Activated naive CD4-positive, alpha-beta T cell treated with anti-CD3 and anti-CD28 coated beads for 36 hours (primary cell): ENCODE data around the gene EEFSEC. TPM values are rescaled to one million over a fixed set of nuclear protein-coding genes. Genes with fewer than 3 reads are reported as not detected.

Source experiments
- CTCF ChIA-PET: fragments of 350-600 bp; sonication (Branson Sonifier 250); formaldehyde crosslinking; loops from one replicate; lab custom pipeline; 2021; ENCODE audit warnings: antibody characterized with exemption; lab: Charles Lee
- DNase-seq: peaks from one replicate; pipeline ENCODE4 v3.0.0-alpha.2; 2020
- H3K27ac Mint-ChIP-seq: one replicate; pipeline ENCODE4 v1.8.0; 2021; ENCODE audit warnings: mild to moderate bottlenecking, mixed read lengths
- H3K27me3 Mint-ChIP-seq: one replicate; pipeline ENCODE4 v1.8.0; 2021; ENCODE audit warnings: low read depth, mixed read lengths
- H3K36me3 Mint-ChIP-seq: one replicate; pipeline ENCODE4 v1.8.0; 2021; ENCODE audit warnings: low read depth, mixed read lengths
- H3K4me1 Mint-ChIP-seq: one replicate; pipeline ENCODE4 v1.8.0; 2021; ENCODE audit warnings: low read depth, mixed read lengths
- H3K4me3 Mint-ChIP-seq: one replicate; pipeline ENCODE4 v1.8.0; 2021; ENCODE audit warnings: mild to moderate bottlenecking, moderate library complexity, mixed read lengths
- H3K9me3 Mint-ChIP-seq: one replicate; pipeline ENCODE4 v1.8.0; 2021; ENCODE audit warnings: mixed read lengths
- intact Hi-C: fragments of 100-400 bp; cut with micrococcal nuclease; formaldehyde crosslinking; loops from one replicate; pipeline ENCODE4 v1.15.1; 2023
- total RNA-seq, 2 experiments: library from RNA; stranded (reverse); gene quantifications; one replicate each; pipeline ENCODE4 v1.2.3, GENCODE V29; 2021

Gene EEFSEC
- total RNA-seq, 2 experiments from 2014 or later, result 11.0 to 11.6 TPM

DNA sequence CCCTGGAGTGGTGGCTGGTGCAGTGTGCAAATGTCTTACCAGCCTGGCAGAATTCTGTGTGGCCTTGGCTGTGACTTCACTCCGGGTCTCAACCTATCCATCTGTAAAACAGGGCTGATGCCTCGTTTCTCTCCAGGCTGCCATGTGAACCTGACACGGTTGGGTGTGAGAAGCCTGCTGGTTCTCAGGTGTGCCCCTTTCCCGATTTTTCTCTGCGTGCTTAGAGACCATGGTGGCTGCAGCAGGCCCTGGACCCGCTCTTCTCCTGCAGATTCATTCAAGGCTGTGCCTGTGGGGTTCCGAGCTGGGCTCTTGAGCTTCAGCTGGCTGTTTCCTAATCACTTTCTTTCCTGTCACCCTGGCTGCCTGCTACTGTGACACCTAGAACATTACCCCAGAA, 38.9 kb downstream of the EEFSEC start:
- H3K27me3 Mint-ChIP-seq, result no peaks in the 10 kb centered on the region
- CTCF ChIA-PET, result no interaction called here
- H3K27ac Mint-ChIP-seq, result no peak overlapping the region
- no peaks in the 10 kb centered on the region for H3K36me3 Mint-ChIP-seq
- intact Hi-C loops, result no loop called here
- H3K4me3 Mint-ChIP-seq, result no peak overlapping the region
- H3K9me3 Mint-ChIP-seq, result no peaks in the 10 kb centered on the region
- H3K4me1 Mint-ChIP-seq, result peaks cover 11% of the 10 kb centered on the region
- DNase-seq, result no peak

DNA sequence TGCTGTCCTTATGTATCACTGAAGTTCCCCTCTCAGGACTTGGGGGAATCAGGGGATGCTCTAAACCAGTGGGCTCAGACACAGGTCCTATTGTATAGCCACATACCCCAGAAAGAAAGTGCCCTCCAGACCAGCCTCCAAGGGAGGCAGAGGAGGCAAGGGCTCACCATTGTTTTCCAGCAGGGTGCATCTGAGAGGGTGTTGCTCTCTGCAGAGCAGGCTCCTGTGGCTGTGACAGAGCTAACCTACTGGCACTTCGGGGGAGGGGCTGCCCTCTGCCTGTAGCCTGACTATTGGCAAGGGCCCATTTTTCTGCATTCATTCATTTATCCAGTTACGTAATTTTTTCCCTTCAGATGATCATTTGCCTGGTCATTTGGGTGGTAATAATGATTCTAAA, 39.9 kb downstream of the EEFSEC start:
- Mint-ChIP-seq H3K9me3 (no peaks in the 10 kb centered on the region), H3K27me3 (no peaks in the 10 kb centered on the region), H3K27ac (no peak overlapping the region), H3K36me3 (no peaks in the 10 kb centered on the region), H3K4me1 (peaks cover 4% of the 10 kb centered on the region), H3K4me3 (no peak overlapping the region)
- no peak for DNase-seq
- CTCF ChIA-PET, result no interaction called here
- intact Hi-C loops, result no loop called here

DNA sequence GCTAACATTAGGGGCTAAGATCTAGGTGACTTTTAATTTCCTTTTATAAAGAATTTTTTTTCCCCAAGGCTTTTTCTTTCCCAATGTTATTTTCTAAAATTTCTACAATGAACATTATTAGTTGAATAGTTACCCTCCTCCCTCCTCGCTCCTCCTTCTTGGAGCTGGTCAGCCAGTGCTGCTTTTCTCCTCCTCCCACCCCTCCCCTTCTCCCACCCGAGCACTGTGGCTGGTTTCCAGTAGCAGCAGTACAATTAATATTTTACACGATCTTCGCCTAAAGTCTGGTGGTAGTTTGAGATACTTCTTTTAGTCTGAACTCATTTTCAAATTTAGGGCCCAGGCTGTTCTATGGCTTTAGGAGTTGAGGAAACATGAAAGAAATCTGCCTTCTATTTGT, 41.6 kb downstream of the EEFSEC start:
- H3K36me3 Mint-ChIP-seq, result no peaks in the 10 kb centered on the region
- CTCF ChIA-PET, result no interaction called here
- DNase-seq, result no peak
- no peaks in the 10 kb centered on the region for H3K27me3 Mint-ChIP-seq
- intact Hi-C loops, result no loop called here
- H3K4me1 Mint-ChIP-seq, result peaks cover 8% of the 10 kb centered on the region
- H3K9me3 Mint-ChIP-seq, result no peaks in the 10 kb centered on the region
- no peak overlapping the region for H3K27ac Mint-ChIP-seq
- H3K4me3 Mint-ChIP-seq, result no peak overlapping the region

DNA sequence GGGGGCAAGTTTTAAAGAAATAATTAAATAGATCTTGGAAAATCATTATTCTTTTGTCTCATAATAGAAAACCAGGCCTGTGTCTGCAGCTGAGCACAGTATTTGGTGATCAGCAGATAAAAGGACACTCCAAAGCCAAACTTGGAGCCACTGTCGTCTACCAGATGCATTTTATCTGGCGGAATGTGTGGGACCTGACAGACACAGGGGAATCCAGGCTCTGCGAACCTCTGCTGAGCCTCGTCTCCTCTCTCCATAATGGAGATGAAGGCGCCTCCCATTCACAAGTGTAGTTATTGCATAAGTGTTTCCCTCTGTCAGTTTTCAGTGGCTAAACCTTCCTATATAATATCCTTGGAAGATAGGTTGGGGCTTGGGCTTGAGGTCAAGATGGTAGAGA, 42.1 kb downstream of the EEFSEC start:
- H3K9me3 Mint-ChIP-seq, result no peaks in the 10 kb centered on the region
- intact Hi-C loops, result no loop called here
- CTCF ChIA-PET, result no interaction called here
- DNase-seq, result no peak
- H3K4me3 Mint-ChIP-seq, result no peak overlapping the region
- H3K27ac Mint-ChIP-seq, result no peak overlapping the region
- H3K4me1 Mint-ChIP-seq, result peaks cover 8% of the 10 kb centered on the region
- H3K27me3 Mint-ChIP-seq, result no peaks in the 10 kb centered on the region
- H3K36me3 Mint-ChIP-seq, result peaks cover 2% of the 10 kb centered on the region

DNA sequence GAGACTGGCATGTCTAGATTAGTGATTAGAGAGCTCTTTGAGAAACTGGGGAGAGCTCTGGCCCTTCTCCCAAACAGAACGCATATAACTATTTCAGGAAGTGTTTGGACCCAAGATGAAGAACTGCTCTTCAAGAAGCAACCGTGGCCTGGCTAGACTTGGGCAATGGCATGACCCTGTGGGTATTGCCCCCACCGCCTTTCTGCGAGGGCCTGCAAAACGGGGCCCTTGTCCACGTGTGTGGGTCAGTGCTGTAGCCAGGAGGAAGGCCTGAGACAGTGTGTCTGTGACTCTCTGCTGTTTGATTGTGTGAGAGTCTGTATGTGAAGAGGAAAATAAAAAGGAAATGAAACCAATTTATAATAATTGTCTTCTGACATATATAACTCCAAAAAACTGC, 42.5 kb downstream of the EEFSEC start:
- Mint-ChIP-seq H3K4me3 (no peak overlapping the region), H3K36me3 (peaks cover 6% of the 10 kb centered on the region), H3K4me1 (peaks cover 8% of the 10 kb centered on the region), H3K27me3 (no peaks in the 10 kb centered on the region), H3K9me3 (no peaks in the 10 kb centered on the region), H3K27ac (no peak overlapping the region)
- intact Hi-C loops, result no loop called here
- CTCF ChIA-PET, result no interaction called here
- no peak for DNase-seq

DNA sequence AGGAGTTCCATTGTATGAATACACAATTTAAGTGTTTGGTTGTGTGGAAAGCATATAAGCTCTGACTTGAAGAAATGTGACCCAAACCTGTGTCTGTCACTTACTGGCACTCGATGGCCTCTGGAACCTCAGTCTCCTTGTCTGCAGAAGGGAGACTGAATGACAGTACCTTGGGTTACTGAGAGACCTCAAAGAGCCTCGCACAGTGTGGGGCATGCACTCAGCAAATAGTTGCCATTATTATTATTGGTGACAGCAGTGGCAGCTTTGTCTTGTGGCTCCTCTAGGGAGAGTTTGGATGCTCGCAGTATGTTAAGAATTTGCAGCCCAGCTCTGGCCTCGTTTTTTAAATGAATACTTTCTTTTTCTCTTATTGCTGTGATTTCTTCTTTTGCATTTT, 43.4 kb downstream of the EEFSEC start:
- CTCF ChIA-PET, result no interaction called here
- Mint-ChIP-seq H3K4me3 (no peak overlapping the region), H3K27ac (no peak overlapping the region), H3K4me1 (peaks cover 8% of the 10 kb centered on the region), H3K9me3 (no peaks in the 10 kb centered on the region), H3K36me3 (peaks cover 6% of the 10 kb centered on the region), H3K27me3 (no peaks in the 10 kb centered on the region)
- no peak for DNase-seq
- intact Hi-C loops, result no loop called here

DNA sequence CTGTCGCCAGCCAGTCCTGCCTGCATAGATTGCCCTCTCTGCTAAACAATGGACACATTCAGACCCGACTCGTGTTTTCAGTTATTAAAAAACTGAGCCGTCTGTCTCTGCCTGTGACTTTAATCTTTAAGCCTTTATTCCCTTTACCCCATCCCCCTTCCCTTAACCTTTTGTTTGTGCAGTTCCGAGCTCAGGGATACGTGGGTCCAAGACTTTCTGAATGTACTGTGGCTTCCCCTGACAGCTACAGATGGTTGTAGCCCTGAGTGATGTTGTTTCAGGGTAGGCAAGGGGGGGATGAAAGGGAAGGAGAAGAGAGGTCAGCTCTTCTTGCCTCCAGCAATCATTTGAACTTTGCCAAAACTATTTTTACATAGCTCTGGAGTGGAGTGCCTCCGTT, 44.6 kb downstream of the EEFSEC start:
- no peak overlapping the region for H3K4me3 Mint-ChIP-seq
- intact Hi-C loops, result no loop called here
- peaks cover 6% of the 10 kb centered on the region for H3K36me3 Mint-ChIP-seq
- H3K9me3 Mint-ChIP-seq, result no peaks in the 10 kb centered on the region
- peaks cover 6% of the 10 kb centered on the region for H3K4me1 Mint-ChIP-seq
- DNase-seq, result no peak
- no peaks in the 10 kb centered on the region for H3K27me3 Mint-ChIP-seq
- H3K27ac Mint-ChIP-seq, result no peak overlapping the region
- CTCF ChIA-PET, result no interaction called here

DNA sequence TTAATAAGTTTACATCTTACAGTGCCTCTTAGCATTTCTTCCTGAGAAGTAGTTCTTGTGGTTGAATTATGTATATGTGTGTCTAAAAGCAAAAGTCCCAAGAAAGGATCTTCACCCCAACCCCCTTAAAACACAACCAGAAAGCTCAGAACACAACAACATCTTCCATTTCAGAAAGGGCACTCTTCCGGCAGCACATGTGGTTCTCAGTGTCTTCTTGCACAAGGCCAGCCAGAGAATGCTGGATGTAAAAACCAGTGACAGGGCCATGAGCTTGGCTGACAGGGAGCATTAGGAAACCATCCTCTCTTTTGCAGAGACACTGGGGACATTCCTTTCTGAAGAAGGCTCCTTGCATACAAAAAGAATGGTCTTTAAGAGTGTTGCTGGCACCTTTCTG, 45.0 kb downstream of the EEFSEC start:
- H3K36me3 Mint-ChIP-seq, result peaks cover 6% of the 10 kb centered on the region
- no peaks in the 10 kb centered on the region for H3K27me3 Mint-ChIP-seq
- CTCF ChIA-PET, result no interaction called here
- peaks cover 6% of the 10 kb centered on the region for H3K4me1 Mint-ChIP-seq
- H3K27ac Mint-ChIP-seq, result peak overlapping the region; percentile 0
- intact Hi-C loops, result no loop called here
- H3K9me3 Mint-ChIP-seq, result no peaks in the 10 kb centered on the region
- no peak overlapping the region for H3K4me3 Mint-ChIP-seq
- no peak for DNase-seq

DNA sequence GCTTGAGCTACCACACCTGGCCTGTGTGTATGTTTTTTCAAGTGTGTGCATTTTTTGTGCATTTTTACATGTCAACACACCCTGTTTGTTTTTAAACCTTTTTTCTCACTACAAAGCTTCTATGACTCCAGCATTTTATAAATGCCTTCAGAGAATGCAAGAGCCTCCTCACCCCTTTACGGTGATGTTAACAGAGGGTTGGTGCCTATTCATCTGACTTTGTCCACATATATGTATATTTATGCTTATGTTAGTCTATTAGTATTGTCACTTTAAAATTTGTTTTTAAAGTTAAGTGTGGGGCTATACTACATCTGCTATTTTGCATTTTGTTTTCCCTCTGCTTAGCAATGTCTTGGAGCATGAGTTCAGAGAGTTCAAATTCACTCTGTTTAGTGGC, 45.8 kb downstream of the EEFSEC start:
- CTCF ChIA-PET, result no interaction called here
- peaks cover 6% of the 10 kb centered on the region for H3K4me1 Mint-ChIP-seq

DNA sequence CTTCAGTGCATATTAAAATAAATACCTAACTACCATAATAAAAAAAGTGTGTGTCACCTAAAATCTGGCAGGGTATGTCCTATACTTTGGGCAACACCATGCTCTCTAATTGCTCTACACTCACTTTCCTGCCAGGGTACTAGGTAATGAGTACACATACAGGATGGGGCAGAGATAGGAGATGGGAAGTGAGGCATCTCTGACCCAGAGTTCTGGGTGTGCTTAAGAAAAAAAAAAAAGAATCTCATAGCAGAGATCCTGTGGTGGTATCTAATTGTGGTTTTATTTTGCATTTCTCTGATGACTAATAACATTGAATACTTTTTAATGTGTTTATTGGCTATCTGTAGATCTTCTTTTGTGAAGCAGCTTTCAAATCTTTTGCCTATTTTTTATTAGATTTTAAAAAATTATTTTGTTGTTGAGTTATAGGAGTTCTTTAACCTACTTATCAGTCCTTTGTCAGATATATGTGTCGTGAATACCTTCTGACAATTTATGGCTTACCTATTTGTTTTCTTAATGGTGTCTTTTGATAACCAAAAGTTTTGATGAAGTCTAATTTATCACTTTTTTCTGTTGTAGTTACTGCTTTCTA, 48.0 kb downstream of the EEFSEC start:
- Mint-ChIP-seq H3K4me3 (no peak overlapping the region), H3K27me3 (no peaks in the 10 kb centered on the region), H3K27ac (no peak overlapping the region), H3K36me3 (peaks cover 6% of the 10 kb centered on the region), H3K9me3 (no peaks in the 10 kb centered on the region), H3K4me1 (peaks cover 6% of the 10 kb centered on the region)
- intact Hi-C loops, result no loop called here
- no peak for DNase-seq
- CTCF ChIA-PET, result no interaction called here

More for the DNA sequence above, 45.8 kb downstream of the EEFSEC start:
- intact Hi-C loops, result no loop called here
- Mint-ChIP-seq H3K9me3 (no peaks in the 10 kb centered on the region), H3K4me3 (no peak overlapping the region), H3K36me3 (peaks cover 6% of the 10 kb centered on the region), H3K27me3 (no peaks in the 10 kb centered on the region), H3K27ac (no peak overlapping the region)
- no peak for DNase-seq

DNA sequence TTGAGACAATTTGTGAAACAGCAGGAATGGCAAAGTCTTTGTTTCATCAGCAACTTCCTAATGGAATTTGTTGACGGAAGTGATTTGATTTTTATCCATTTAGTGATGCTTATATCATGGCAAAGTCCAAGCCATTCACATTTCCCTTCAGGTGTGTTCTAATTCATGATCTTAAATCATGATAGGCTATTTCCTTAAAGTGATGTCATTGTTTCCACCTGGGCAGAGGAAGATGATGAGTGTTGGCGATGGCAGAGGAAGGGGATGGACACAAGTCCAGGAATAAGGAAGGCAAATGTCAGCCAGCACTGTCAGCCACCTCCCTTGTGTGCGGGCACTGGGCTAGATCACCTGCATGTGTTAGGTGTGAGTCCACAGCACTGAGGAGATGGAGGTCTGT, 49.9 kb downstream of the EEFSEC start:
- CTCF ChIA-PET, result no interaction called here
- intact Hi-C loops, result no loop called here
- Mint-ChIP-seq H3K36me3 (peaks cover 6% of the 10 kb centered on the region), H3K4me3 (no peak overlapping the region), H3K27me3 (no peaks in the 10 kb centered on the region), H3K4me1 (peaks cover 4% of the 10 kb centered on the region), H3K27ac (no peak overlapping the region), H3K9me3 (no peaks in the 10 kb centered on the region)
- DNase-seq, result no peak

DNA sequence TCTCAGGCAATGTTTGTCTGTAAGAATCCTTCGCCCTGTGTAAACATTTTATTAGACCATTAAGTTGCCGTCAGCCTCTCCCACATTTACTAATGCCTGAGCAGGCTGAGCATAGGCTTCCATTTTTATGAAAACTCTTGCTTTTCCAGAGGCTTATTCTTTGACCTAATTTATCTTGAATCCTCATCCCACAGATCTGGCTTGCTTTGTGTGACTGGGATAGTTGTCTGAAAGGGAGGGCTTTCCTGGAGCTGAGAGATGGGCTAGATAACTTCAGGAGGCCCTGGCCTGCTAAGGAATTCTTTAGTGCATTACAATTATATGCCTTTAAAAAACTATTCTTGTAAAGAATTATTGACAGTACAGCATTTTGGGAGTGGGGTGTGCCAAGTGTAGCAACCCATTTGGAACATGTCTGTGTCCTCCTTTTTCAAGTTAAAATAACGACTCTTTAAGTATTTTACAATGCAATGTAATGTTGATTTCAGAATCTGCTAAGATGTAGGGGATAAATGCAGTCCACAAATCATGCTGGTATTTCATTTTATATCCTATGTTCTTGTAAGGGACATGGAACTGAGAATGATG, 52.4 kb downstream of the EEFSEC start:
- Mint-ChIP-seq H3K27ac (no peak overlapping the region), H3K9me3 (no peaks in the 10 kb centered on the region), H3K4me1 (peaks cover 3% of the 10 kb centered on the region), H3K36me3 (peaks cover under 1% of the 10 kb centered on the region), H3K27me3 (no peaks in the 10 kb centered on the region), H3K4me3 (no peak overlapping the region)
- DNase-seq, result no peak
- CTCF ChIA-PET, result no interaction called here
- intact Hi-C loops, result no loop called here

DNA sequence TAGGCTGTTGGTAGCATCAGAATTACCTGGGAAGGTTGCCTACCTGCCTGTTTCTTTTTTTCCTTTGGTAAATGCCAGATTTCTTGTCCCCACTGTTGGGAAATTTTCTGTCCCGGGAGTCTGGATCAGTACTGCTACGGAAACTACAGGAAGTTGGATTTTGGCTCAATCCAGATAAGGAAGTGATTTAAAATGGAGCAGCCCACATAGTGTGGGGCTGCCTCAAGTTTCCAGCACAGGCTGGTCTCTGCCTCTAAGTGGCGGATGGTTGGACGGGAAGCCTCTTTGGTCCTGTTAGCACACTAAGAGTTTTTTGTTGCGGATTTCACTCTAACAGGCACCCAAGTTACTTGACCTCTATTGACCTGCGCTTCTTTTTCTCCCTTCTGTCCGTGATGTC, 54.7 kb downstream of the EEFSEC start:
- no peak overlapping the region for H3K4me3 Mint-ChIP-seq
- CTCF ChIA-PET, result interaction anchor here (0.7 kb wide), 1 partner anchor 60 kb away, joined by 3 read pairs; no protein-coding TSS in a partner anchor
- no peak for DNase-seq
- H3K27me3 Mint-ChIP-seq, result no peaks in the 10 kb centered on the region
- H3K27ac Mint-ChIP-seq, result no peak overlapping the region
- peaks cover 3% of the 10 kb centered on the region for H3K4me1 Mint-ChIP-seq
- H3K9me3 Mint-ChIP-seq, result no peaks in the 10 kb centered on the region
- H3K36me3 Mint-ChIP-seq, result no peaks in the 10 kb centered on the region
- intact Hi-C loops, result no loop called here
